ENCODE measurements around the gene ISYNA1.

- no peak for TF ChIP-seq TAF1 (IDR thresholded peaks at IDR 0.05; ENCODE audit: low read depth)
- no peak for TF ChIP-seq ZBTB7A (IDR thresholded peaks at IDR 0.05; ENCODE audit: low read depth)
- TF ChIP-seq CEBPB (IDR thresholded peaks at IDR 0.05), result no peak
- no peak for TF ChIP-seq CREB1 (IDR thresholded peaks at IDR 0.05; ENCODE audit: low read depth)
- TF ChIP-seq MAX (IDR thresholded peaks at IDR 0.05), result no peak
- TF ChIP-seq RAD21 (IDR thresholded peaks at IDR 0.05; ENCODE audit: low read depth), result no peak
- no peak for TF ChIP-seq EP300 (IDR thresholded peaks at IDR 0.05; ENCODE audit: borderline replicate concordance)
- no peak for TF ChIP-seq NFIC (IDR thresholded peaks at IDR 0.05)
- TF ChIP-seq REST (IDR thresholded peaks at IDR 0.05; ENCODE audit: low read depth), result no peak
- TF ChIP-seq EGR1 (IDR thresholded peaks at IDR 0.05), result no peak
- TF ChIP-seq YY1 (IDR thresholded peaks at IDR 0.05; ENCODE audit: low read depth), result no peak
- TF ChIP-seq TCF12 (IDR thresholded peaks at IDR 0.05; ENCODE audit: low read depth), result no peak
- no peak for TF ChIP-seq USF1 (IDR thresholded peaks at IDR 0.05)
Measured at GRCh38 chr19:18452386-18452785, 14.5 kb upstream of the ISYNA1 start.
